Sciatic nerve (tissue), 2 donors: ENCODE results near the gene VPS37D. TPM values are rescaled to one million over a fixed set of nuclear protein-coding genes. Genes with fewer than 3 reads are reported as not detected.
"Not testable (repeated sequence)": the region's sequence is repeated elsewhere in the genome, so short reads cannot be mapped to it uniquely, and the experiment has no call there.

Experiments
- ATAC-seq: fragments of 200-7000 bp; cut with Tn5 transposase; one replicate; pipeline ENCODE4 v1.9.1; 2020; ENCODE audit warnings: mild to moderate bottlenecking, moderate library complexity
- DNase-seq: peaks from one replicate; pipeline ENCODE4 v3.0.0-alpha.2; 2020; ENCODE audit warnings: low spot score
- intact Hi-C: fragments of 100-400 bp; cut with DNase I; formaldehyde crosslinking; loops from one replicate; pipeline ENCODE4 v1.14.2; 2022
- total RNA-seq: library from RNA; stranded (reverse); fragmentation: NEBNext Ultra II Directional; extraction: Animal tissue kit (Norgen Biotek cat#: 25700); gene quantifications from one replicate; pipeline ENCODE4 v1.2.1, GENCODE V29; 2021
- donor health status: DM: no; HTN: no; CAD: no.
- donor health status: DM: no; HTN: no; CAD: no.

Gene VPS37D
- total RNA-seq, 1 donor from 2014 or later, result 4.5 TPM

DNA sequence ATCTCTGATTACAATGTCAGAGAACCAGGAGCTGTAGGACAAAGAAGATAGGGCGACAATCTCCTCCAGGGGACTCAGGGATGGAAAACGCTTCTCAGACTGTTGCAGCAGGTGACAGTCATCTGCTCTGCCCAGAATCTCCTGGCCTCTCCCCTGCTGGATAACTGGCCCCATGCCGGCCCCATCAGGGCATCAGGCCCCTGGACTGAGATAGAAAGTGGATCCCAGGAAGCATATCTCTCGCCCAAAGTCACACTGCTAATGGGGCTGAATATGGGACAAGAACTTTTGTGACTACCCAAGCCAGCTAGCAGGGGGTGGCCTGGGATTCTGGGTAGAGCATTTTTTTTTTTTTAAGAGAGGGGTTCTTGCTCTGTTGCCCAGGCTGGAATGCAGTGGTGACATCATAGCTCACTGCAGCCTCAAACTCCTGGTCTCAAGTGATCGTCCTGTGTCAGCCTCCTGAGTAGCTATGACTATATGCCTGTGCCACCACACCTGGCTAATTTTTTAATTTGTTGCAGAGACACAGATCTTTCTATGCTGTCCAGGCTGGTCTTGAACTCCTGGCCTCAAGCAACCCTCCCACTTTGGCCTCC, 22.8 kb upstream of the VPS37D start:
- intact Hi-C loops, result no loop called here
- ATAC-seq (no peak), DNase-seq (no peak)

DNA sequence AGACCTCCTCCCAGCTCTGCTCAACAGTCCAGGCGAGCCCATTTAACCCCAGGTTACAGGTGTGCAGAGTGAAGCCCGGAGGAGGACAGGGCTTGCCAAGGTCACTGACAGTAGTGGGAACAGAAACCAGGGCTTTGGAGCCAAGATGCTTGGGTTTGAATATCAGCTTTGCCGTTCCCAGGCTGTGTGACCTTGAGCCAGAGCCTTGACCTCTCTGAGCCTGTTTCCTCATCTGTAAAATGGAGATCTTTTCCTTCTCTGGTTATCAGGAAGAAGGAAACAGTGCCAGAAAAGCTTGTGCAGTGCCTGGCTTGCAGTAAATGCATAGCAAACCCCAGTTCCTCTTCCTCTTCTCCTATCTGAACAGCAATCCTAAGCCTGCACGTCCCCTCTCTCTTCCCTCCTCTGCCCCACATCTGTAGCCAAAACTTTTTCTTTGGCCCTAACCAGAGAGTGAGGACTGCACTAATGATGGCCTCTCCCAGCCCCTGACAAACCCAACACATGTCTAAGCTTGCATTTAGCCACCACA, 21.9 kb upstream of the VPS37D start:
- intact Hi-C loops, result no loop called here
- DNase-seq (no peak), ATAC-seq (no peak)

DNA sequence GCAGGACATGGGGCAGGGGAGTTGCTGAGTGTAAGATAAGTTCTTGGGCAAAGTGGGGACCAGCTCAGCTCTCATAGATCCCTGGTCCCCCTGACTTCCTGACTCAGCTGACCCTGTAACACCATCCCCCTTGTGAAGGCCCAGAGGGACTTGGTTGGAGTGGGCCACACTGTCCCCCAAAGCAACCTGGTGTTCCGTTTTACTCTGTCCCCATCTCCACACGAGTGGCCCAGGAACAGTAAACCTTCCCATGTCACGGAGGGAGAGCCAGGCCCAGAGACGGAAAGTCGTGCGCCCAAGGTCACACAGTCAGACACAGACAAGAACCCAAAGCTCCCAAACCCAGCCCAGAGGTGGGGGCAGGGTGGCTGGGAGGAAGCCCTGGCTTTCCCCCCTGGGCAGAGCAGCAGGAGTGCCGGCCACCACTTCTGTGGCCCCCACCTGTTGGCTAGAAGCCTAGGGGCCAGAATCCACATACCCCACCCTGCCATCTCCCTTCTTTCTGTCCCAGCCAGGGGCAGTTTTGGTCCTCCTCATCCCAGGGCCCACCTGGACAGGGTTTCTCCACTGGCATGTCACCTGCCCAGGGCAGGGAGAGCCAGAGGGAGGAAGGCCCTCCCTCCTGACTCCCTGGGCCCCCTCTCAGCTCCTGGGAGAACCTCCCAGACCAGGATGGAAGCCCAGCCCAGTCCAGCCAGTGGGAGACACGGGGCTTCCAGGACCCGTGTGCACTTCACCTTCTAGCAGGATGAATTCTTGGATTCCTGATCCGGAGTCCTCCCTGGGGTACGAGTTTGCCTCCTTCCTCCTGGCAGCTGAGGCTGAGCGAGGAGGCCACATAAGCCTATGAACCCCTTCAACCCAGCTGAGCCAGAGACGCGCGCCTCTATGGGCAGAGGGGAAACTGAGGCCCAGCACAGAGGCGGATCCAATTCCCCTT, 20.6 kb upstream of the VPS37D start:
- DNase-seq, result no peak
- intact Hi-C loops, result no loop called here
- ATAC-seq, result no peak

DNA sequence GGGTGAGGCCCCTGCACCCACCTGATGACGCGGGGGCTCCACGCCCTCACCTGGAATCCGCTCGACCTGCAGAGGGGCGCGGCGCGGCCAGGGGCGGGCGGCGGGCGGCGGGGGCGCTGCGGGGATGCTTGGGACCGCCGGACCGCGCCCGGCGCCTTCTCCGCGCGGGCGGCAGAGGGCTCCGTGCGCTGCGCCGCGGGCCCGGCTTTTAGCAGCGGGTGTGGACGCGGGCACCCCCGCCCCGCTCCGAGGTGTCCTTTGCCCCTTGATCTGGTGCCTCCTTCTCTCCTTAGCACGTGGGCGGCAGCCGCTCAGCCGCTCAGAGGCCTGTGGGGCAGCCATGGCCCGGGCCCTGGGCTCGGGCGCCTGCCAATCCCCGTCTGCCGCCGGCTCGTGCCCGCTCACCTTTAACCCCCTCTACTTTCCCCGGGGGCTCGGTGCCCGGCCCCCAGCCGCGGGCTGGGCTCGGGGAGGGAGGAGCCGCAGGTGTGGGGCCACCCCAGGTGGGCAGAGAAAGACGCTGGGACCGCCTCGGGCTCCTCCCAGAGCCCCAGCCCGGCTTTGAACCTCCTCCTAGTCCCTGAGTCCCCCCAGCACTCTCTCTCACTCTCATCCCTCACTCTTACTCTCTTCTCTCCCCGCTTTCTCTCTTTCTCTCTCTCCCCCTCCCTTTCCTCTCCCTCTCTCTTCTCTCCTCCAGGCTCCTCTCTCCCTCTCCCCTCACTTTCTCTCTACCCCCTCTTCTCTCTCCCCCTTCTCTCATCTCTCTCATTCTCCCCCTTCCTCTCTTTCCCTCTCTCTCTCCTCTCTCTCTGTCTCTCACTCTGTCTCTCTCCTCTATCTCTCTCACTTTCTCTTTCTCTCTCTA, 19.7 kb upstream of the VPS37D start:
- ATAC-seq, result peak; percentile 56
- DNase-seq, result no peak
- intact Hi-C loops, result no loop called here

DNA sequence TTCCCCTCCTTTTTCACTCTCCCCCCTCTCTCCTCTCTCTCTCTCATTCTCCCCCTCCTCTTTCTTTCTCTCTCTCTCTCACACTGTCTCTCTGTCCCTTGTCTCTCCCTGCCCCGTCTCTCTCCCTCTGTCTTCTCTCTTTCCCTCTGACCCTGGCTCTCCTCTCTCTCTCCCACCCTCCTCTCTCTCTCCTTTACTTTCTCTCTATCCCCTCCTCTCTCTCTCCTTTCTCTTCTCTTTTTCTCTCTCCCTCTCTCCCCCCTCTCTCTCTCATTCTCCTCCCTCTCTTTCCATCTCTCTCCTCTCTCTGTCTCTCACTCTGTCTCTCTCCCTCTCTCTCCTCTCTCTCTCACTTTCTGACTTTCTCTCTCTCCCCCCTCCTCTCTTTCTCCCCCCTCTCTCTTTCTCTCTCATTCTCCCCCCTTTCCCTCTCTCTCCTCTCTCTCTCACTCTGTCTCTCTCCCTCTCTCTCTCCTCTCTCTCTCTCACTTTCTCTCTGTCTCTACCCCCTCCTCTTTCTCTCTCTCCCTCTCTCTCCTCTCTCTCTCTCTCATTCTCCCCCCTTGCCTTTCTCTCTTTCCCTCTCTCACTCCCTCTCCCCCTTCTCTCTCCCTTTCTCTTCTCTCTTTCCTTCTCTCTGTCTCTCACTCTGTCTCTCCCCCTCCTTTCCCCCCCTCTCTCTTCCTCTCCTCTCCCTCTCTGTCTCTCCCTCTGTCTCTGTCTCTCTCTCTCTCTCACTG, 18.9 kb upstream of the VPS37D start:
- DNase-seq (no peak), ATAC-seq (no peak)
- intact Hi-C loops, result no loop called here

DNA sequence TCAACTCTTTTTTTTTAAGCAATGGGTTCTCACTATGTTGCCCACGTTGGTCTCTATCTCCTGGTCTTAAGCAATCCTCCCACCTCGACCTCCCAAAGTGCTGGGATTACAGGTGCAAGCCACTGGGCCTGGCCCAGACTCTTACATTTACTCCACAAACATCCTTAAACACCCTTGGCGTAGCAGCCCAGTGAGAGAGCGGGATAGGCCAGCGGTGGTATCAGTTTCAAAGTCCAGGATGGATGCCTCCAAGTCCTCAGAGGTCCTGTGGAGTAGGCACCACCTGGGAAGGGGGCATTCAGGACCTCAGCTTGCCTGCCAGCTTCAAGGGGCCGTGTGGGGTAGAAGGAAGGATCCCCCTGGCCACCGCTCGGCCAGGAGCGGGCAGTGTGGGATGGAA, 18.1 kb upstream of the VPS37D start:
- intact Hi-C loops, result no loop called here
- ATAC-seq (no peak), DNase-seq (no peak)

DNA sequence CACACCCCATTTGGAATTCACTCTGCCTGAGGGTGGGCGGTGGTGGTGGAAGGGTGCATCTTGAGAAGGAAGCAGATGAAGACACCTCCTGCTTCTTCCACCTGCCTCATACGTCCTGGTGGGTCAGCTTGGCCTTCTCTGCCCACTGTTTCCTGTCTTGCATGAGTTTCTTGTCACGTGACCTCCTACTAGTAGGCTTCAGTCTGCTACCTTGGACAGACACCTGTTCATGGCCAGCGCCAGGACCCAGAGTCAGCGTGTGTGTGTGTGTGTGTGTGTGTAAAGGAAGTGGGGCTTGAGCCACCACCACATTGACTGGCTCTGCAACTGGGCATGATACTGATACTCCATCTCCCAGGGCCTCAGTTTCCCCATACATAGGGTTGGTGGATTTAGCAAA, 17.1 kb upstream of the VPS37D start:
- intact Hi-C loops, result no loop called here
- ATAC-seq (no peak), DNase-seq (no peak)

DNA sequence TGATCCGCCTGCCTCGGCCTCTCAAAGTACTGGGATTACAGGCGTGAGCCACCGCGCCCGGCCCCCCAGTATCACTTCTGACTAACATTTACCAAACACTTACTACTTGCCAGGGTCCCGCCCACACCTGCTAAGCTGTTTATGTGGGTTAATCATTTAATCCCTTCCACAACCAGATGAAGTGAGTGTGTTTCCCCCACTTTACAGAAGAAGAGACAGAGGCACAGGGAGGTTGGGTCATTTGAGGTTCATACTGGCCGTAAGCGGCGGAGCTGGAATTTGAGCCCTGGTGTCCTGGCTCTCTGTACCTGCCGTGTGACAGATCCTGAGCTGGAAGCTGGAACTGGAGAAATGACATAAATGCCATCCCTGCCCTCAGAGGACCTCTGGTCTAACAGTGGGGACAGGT, 15.1 kb upstream of the VPS37D start:
- DNase-seq, result no peak
- no peak for ATAC-seq
- intact Hi-C loops, result no loop called here

DNA sequence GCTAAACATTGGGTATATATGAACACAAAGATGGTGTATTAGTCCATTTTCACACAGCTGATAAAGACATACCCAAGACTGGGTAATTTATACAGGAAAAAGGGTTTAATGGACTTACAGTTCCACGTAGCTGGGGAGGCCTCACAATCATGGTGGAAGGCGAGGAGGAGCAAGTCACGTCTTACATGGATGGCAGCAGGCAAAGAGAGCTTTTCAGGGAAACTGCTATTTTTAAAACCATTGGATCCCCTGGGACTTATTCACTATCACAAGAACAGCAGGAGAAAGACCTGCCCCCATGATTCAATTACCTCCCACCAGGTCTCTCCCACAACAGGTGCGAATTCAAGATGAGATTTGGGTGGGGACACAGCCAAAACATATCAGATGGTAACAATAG, 12.3 kb upstream of the VPS37D start:
- intact Hi-C loops, DNase-seq, ATAC-seq: not testable (repeated sequence)

DNA sequence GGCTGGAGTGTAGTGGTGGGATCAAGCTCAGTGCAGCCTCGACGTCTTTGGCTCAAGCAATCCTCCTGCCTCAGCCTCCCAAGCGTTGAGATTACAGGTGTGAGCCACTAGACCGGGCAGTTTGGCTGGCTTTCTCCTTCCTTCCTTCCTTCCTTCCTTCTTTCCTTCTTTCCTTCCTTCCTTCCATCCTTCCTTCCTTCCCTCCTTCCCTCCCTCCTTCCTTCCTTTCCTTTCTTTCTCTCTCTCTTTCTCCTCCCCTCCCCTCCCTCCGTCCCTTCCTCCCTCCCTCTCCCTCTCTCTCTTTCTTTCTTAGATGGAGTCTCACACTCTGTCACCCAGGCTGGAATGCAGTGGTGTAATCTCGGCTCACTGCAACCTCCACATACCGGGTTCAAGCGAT, 7.6 kb upstream of the VPS37D start:
- intact Hi-C loops, result loop anchor here (10.0 kb wide), 1 partner anchor 75 kb away; the partner anchor contains the start of gene ABHD11
- ATAC-seq, result no peak
- DNase-seq, result no peak

DNA sequence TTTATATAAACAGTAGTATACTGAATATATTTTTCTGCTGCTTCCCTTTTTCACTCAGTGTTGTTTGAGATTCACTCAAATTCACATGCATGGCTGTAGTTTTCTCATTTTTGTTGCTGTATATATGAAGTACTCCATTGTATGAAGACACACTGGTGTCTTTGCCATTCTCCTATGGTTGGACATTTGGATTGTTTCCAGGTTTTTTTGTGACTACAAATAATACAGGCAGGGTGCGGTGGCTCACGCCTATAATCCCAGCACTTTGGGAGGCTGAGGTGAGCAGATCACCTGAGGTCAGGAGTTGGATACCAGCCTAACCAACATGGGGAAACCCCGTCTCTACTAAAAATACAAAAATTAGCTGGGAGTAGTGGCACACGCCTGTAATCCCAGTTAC, 7.0 kb upstream of the VPS37D start:
- intact Hi-C loops, result loop anchor here (10.0 kb wide), 1 partner anchor 74 kb away; the partner anchor contains the start of gene ABHD11
- not testable (repeated sequence) for DNase-seq, ATAC-seq

DNA sequence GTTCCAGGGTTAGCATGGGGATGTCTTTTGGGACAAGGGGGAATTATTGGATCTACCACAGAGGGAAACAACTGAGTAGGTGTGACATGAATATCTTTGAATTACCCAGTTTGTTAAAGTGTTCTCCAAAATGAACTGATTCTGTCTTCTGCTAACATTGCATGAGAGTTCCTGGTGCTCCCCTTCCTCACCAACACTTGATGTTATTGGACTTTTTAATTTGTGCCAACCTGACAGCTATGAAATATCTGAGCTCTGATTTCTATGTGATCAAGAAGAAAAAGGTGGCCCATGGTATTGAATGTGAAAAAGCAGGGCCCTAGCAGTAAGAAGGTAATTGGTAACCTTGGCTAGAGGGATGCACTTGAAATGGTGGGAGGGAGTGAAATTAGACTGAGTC, 4.6 kb upstream of the VPS37D start:
- ATAC-seq (no peak), DNase-seq (no peak)
- intact Hi-C loops, result loop anchor here (10.0 kb wide), 1 partner anchor 72 kb away; the partner anchor contains the start of gene ABHD11

DNA sequence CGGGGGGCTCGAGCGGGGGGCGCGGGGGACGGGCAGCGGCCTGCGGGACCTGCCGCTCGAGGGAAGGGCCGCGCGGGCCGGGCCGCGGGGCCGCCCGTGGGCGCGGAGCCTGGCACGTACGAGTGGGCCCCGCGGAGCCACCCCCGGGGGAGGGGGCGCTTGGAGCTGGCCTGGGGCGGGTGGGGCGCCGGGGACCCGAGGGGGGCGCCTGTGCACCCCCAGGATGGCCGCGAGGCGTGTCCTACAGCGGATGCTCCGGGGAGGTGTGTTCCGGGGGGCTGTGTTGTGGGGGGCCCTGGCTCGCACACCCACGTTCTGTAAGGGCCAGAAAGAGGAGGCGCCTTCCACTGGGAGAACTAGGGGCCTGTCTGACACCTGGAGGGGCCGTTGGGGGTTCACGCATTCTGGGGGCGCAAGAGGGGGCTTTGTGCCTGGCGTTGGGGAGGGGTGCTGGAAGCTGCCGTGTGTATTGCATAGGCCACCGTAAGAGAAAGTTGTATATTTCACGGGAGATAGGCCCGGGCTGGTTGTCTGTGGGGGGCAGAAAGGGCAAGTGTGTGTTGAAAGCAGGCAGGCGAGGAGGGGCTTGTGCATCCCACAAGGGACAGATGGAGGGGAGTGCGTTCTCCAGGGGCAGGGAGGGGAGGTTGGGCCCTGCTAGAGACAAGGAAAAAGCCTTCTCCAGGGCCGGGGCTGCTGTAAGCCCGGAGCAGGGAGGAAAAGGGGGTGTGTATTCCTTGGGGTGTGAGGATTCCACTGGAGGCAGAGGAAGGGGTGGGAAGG, 663 bp downstream of the VPS37D start:
- DNase-seq, result no peak
- ATAC-seq, result peak; percentile 5
- intact Hi-C loops, result loop anchor here (5.0 to 10.0 kb wide), 2 partner anchors 56 to 67 kb away; partner anchors contain the start of gene ABHD11

DNA sequence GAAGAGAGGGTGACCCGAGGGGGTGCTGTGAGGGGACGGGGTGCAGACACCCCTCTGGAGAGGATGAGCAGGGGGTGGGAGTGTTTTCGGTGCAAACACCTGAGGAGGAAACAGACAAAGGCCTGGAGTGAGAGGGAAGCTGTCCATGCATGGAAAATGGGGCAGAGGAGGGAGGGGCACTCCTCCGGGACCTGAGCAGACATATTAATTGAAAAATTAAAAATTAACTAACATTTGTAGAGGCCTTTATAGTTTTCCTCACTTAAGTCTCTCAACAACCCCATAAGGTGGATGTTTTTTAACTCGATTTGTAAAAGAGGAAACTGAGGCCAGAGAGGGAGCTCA, 1.2 kb downstream of the VPS37D start:
- DNase-seq (no peak), ATAC-seq (no peak)
- intact Hi-C loops, result loop anchor here (5.0 to 10.0 kb wide), 2 partner anchors 57 to 66 kb away; partner anchors contain the start of gene ABHD11

DNA sequence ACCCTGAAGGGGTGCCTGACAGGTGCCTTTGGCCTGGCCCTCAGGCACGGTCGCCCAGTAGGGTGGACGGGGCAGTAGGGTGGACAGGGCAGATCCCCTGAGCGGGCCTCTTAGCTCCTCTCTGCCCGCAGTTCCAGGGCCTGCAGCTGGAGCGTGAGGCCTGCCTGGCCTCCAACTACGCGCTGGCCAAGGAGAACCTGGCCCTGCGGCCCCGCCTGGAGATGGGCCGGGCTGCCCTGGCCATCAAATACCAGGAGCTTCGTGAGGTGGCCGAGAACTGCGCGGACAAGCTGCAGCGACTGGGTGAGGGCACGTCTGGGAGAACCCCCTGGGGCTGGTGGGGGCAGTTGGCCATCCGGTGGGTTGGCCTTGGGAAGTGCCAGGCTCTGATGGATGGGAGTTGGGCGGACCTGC, 1.7 kb downstream of the VPS37D start:
- no peak for DNase-seq
- no peak for ATAC-seq
- intact Hi-C loops, result loop anchor here (5.0 to 10.0 kb wide), 2 partner anchors 57 to 66 kb away; partner anchors contain the start of gene ABHD11

DNA sequence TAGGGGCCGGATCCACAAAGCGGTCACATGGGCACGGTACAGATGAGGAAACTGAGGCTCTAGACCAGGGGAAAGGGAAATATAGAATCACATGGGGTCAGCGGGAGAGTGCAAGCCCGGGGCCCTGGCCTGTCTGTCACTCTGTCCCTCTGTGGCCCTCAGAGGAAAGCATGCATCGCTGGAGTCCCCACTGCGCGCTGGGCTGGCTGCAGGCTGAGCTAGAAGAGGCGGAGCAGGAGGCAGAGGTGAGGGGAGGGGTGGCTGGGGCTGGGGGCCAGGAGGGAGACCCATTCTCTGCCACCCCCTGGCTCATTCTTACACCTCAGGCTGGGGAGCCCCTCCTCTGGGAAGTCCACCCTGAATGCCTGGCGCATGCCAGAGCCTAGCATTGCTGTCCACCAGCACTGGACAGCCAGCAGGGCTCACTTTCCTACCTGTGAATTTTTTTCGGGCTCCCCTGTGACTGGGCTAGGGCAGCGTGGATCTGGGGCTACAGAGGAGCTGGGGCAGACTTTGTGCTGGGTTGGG, 2.3 kb downstream of the VPS37D start:
- no peak for DNase-seq
- intact Hi-C loops, result loop anchor here (5.0 to 10.0 kb wide), 2 partner anchors 58 to 65 kb away; partner anchors contain the start of gene ABHD11
- no peak for ATAC-seq

DNA sequence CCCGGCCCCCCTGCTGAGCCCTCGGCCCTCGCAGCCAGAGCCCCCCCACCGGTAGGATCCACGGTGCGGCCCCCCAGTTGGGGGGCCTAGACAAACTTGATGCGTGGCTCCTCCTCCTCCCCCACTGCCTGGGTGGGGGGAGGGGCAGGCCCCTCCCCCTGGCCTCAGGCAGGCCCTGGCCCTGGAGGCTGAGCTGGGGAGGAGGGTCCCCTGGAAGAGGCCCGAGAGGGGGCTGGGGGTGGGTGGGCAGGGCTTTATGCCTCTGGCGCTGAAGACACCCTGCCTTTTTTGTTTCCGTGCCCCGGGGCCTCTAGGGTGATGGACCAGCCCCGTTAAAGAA, 3.7 kb downstream of the VPS37D start:
- ATAC-seq, result no peak
- no peak for DNase-seq
- intact Hi-C loops, result no loop called here
